Left renal pelvis (tissue), 4 donors: ENCODE results near the gene WFDC6. TPM values are rescaled to one million over a fixed set of nuclear protein-coding genes. Genes with fewer than 3 reads are reported as not detected.
"Not testable (repeated sequence)": the region's sequence is repeated elsewhere in the genome, so short reads cannot be mapped to it uniquely, and the experiment has no call there.

Source experiments
- DNase-seq, 4 donors: peaks; one replicate each; pipeline ENCODE4 v3.0.0-alpha.2; 2013; ENCODE audit warnings: low read depth in 4 of 4, low spot score in 3 of 4
- polyA plus RNA-seq, 4 donors: library from polyadenylated mRNA; unstranded; fragments of 120-200 nt; gene quantifications; one replicate each; pipeline ENCODE4 v1.2.1, GENCODE V29; 2013; ENCODE audit not compliant: insufficient read length in 4 of 4

The WFDC6 gene
- polyA plus RNA-seq = under 1 TPM in 1 of 4 donors, not detected in 3; 0.24 TPM

DNA sequence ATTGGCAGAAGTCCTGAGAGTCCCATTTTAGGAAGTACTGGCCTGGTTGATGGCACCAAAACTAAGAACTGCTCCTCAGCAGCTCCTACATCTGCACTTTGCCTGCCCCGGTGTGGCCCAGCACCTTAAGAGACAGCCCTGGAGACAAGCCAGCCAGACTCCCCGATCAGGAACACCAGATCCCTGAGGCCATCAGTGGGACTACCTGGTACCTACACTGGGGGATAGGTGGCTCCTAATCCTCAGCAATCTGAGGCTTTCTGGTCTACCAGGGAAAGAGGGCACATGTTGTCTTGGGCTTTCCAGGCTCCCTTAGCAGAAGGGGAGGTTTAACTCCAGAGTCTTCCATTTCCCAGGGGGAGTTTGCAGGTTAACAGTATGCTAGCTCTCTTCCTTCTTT lies at the start of gene WFDC6:
Gene WFDC6, minus strand, starts transcription at position 101 of the 400 bp plus-strand sequence. Its CDS starts 75 bp downstream, at position 26.
- no peak for DNase-seq

GRCh38 chr20:45588800-45589199 lies 49.5 kb upstream of the WFDC6 start:
- DNase-seq = no peak

DNA sequence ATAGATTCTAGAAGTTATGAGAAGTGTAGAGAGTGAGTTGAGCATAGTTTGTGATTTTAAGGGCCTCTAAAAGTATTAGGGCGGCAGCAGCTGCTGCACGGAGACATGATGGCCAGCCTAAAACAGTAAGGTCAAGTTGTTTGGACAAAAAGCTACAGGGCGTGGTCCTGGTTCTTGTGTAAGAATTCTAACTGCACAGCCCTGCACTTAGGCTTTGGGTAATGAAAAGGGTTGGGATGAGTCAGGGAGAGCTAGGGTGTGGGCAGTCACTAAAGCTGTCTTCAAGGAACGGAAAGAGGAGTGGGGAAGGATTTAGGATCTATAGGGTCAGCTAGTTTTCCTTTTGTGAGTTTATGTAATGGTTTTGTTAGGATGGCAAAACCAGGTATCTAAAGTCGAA lies 46.7 kb upstream of the WFDC6 start:
- DNase-seq = not testable (repeated sequence)

DNA sequence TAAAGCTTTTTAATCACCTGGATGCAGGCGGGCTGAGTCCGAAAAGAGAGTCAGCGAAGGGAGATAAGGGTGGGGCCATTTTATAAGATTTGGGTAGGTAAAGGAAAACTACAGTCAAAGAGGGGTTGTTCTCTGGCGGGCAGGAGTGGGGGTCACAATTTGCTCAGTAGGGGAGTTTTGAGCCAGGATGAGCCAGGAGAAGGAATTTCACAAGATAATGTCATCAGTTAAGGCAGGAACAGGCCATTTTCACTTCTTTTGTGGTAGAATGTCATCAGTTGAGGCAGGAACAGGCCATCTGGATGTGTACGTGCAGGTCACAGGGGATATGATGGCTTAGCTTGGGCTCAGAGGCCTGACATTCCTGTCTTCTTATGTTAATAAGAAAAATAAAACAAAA lies 45.0 kb upstream of the WFDC6 start:
- not testable (repeated sequence) for DNase-seq

GRCh38 chr20:45583502-45583901 lies 44.2 kb upstream of the WFDC6 start:
- no peak for DNase-seq

- no peak for DNase-seq
Measured at GRCh38 chr20:45581702-45582101, 42.4 kb upstream of the WFDC6 start.

DNA sequence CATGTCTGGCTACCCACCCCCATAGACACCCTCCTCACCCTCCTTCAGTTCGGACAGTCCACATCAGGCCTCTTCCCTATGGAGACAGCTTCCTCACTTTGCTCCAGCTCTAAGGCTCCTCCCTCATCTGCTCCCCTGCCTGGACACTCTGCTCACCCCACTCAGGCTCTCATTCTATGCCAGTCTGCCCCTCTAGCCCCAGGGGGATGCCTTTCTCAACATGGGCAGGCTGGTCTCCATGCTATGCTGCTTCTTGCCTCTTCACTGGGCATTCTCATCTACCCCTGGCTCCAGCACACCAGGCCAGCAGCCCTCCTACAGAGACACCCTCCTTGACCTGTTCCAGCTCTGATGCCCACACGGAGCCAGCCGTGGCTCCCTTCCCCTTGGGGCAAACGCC lies 39.9 kb upstream of the WFDC6 start, which contains the start of gene WFDC8:
Gene WFDC8, minus strand, starts transcription at position 101 of the 400 bp plus-strand sequence. Its CDS starts 37 bp downstream, at position 64.
- no peak for DNase-seq

DNA sequence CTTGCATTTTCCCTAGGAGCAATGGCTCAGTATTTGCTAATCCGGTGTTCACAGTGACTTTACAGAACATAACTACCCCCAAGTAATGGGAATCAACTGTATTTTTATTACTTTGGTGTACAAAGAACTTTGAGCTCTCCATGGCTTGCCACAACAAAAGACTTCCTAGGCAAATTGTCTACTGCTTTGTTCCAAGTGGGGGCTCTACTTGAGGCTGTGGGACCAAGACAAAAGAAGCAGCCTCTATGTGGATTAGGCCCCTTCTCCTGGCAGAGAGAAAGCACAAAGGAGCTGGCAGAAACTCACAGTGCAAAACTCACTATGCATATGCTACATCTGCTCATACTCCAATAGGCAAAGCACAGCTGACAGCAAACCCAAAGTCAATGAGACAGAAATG lies 38.9 kb upstream of the WFDC6 start:
- DNase-seq = no peak

GRCh38 chr20:45576995-45577394 lies 37.7 kb upstream of the WFDC6 start:
- DNase-seq = peak in 2 of 4 donors; percentile 19 to 28

DNA sequence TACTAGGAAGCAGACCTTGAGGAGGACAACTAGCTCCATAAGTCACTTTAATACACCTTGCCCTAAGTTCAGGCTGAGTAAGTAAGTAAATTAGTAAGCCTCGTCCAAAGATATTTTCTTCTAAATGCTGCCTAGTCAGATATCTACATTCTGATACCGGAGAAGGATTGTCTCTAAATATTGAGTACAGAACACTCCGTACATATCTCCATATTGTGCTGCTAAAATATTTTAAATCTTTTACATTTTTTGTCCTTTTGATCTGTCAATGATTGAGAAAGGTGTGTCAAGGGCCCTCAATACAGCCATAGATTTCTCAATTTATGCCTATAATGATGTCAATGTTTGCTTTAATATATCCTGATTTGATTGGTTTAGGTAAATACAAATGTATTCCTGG lies 36.6 kb upstream of the WFDC6 start:
- DNase-seq = no peak

DNA sequence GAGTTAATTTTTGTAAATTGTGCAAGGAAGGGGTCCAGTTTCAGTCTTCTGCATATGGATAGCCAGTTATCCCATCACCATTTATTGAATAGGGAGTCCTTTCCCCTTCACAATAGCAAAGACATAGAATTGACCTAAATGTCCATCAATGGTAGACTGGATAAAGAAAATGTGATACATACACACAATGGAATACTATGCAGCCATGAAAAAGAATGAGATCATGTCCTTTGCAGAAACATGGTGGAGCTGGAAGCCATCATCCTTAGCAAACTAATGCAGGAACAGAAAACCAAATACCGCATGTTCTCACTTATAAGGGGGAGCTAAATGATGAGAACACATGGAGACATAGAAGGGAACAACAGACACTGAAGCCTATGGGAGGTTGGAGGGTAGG lies 30.4 kb upstream of the WFDC6 start:
- not testable (repeated sequence) for DNase-seq

GRCh38 chr20:45564760-45565276 lies 25.5 kb upstream of the WFDC6 start:
- no peak for DNase-seq

GRCh38 chr20:45555198-45555597 lies 15.9 kb upstream of the WFDC6 start:
- DNase-seq = no peak

GRCh38 chr20:45552456-45552855 lies 13.2 kb upstream of the WFDC6 start:
- no peak for DNase-seq

DNA sequence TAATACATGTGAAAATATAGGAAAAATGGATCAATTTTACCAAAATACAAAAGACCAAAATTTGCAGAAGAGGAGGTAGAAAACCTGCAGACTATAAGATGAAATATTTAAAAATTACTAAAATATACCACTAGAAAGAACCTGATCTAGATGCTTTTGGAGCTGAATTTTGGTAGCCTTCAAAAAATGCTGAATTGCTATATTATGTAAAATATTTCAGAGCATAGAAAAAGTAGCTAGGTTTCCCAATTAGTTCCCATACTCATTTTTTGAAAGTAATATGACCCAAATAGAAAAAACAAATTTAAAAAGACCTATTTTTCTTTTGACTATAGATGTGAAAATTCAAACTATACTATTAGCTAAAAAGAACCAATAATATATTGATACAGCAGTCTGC lies 11.5 kb upstream of the WFDC6 start:
- no peak for DNase-seq

DNA sequence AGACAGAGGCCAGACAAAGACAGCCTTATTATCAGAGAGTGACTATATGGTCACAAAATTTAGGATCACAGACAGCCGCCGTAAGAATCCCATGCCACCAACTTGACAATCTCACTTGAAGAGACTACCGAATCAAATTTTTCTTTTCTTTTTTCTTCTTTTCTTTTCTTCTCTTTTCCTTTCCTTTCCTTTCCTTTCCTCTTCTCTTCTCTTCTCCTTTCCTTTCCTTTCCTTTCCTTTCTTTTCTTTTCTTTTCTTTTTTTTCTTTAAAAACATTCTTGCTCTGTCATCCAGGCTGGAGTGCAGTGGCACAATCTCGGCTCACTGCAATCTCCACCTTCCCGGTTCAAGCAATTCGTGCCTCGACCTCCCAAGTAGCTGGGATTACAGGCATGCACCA lies 9.1 kb upstream of the WFDC6 start:
- DNase-seq = no peak

DNA sequence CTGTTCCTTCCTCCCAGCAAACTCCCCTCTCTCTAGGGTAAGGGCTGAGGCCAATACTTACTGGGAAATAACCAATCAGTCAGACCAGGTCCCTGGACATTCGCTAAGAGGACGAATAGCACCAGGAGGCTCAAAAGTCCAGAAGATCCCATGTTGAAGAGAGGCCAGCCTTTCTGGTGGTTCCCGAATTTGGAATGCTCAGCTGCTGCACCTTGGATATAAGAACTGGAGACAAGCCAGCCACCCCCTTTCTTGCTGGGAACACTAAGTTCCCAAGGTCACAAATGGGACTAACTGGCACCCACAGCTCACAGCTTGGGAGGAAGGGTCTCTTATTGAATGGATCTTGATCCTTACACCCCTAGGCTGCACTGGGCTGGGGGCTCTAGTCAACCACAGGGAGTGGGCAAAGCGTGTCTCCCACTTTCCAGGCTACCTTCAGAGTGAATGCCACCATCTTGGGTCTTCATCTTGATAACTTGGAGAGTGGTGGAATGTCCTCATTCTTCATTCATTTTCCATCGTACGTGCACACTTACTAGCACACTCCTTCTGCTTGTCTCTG lies 8.0 kb upstream of the WFDC6 start, which contains the start of gene EPPIN:
Gene EPPIN, minus strand, starts transcription at position 196 of the 565 bp plus-strand sequence. Its CDS starts 44 bp downstream, at position 152.
- DNase-seq = no peak

- DNase-seq = peak in 1 of 4 donors; percentile 3
Measured at GRCh38 chr20:45545754-45546453, 6.6 kb upstream of the WFDC6 start.

GRCh38 chr20:45545351-45545750 lies 6.1 kb upstream of the WFDC6 start:
- DNase-seq = no peak

DNA sequence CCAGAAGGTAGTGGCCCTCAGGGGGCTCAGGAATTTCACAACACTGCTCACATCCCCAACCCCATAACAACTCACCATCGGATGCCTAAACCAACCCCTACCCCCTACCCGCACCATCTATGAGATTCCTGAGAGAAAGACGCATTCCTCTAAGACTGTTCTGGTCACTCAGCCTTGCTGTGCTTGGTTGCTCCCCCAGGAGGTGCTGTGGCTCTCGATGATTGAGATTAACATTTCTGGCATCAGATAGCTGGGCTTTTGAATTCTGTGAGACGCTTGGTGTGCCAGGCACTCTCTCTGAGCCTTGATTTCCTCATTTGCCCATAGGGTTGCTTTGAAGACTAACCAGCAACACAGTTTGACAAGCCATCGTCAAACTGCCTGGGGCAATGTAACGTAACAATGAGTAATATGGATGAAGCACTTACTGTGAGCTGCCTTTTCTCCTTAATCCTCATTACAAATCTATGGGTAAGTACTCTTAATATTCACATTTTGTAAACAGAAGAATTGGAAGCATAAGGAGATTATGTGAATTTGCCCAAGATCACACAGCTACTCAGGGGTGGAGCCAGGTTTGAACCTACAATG lies 978 bp downstream of the WFDC6 start:
- no peak for DNase-seq

- no peak for DNase-seq
Measured at GRCh38 chr20:45527294-45527693, 12.0 kb downstream of the WFDC6 start.

DNA sequence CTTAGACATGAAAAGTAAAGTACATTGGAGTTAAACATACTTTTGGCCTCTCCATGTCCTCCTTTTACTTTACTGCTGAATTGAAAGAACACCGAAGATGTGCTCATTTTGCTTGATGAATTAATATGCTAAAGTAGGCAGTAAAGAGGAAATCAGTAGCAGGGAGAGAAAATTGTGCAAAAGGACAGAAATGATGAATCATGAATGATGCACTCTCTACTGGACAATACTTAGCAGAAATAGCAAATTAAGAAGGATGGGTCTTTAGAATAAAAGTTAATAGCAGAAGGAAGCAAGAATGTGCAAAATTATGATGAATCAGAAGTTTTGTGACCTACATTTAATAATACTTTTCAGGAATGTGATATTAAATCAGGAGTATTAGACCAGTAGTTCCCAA lies 15.5 kb downstream of the WFDC6 start:
- no peak for DNase-seq
